Keratinocyte (primary cell): ENCODE results near the gene LY86. TPM values are rescaled to one million over a fixed set of nuclear protein-coding genes. Genes with fewer than 3 reads are reported as not detected.

Experiments
- DNase-seq: peaks from one replicate; pipeline ENCODE4 v3.0.0-alpha.2; 2011; ENCODE audit warnings: low read depth, missing footprints, low spot score
- FAIRE-seq: peaks from 2 replicates; lab custom pipeline; 2011; peaks lifted over from hg19 to GRCh38; lab: Jason Lieb, UNC
- H2AFZ ChIP-seq: 2 replicates; pipeline ENCODE4 v1.6.0; 2012; ENCODE audit warnings: low read length, control low read depth, inconsistent platforms; ENCODE audit not compliant: control insufficient read depth
- H3K27ac ChIP-seq: 2 replicates; pipeline ENCODE4 v1.5.1; 2011; ENCODE audit warnings: low read length; ENCODE audit not compliant: control insufficient read depth, insufficient read depth
- H3K27me3 ChIP-seq: 3 replicates; pipeline ENCODE4 v1.6.0; 2011; ENCODE audit warnings: low read length; ENCODE audit not compliant: control insufficient read depth, insufficient read depth; ENCODE audit errors: extremely low read depth
- H3K36me3 ChIP-seq, 2 experiments: 2 replicates in 1 of 2; 3 replicates in 1 of 2; pipeline ENCODE4 v1.5.1; 2011; ENCODE audit warnings: low read length in 2 of 2, mild to moderate bottlenecking in 1 of 2; ENCODE audit not compliant: control insufficient read depth in 2 of 2, insufficient read depth in 2 of 2; ENCODE audit errors: extremely low read depth in 1 of 2
- H3K4me1 ChIP-seq: 3 replicates; pipeline ENCODE4 v1.5.1; 2011; ENCODE audit warnings: low read length; ENCODE audit not compliant: control insufficient read depth, insufficient read depth; ENCODE audit errors: extremely low read depth
- H3K4me2 ChIP-seq: 3 replicates; pipeline ENCODE4 v1.6.0; 2011; ENCODE audit warnings: low read depth, low read length; ENCODE audit not compliant: control insufficient read depth, insufficient read depth; ENCODE audit errors: extremely low read depth
- H3K4me3 ChIP-seq, 3 experiments: fragments of 200-600 bp in 1 of 3; sonication (generic) in 1 of 3; 2 replicates in 2 of 3; 3 replicates in 1 of 3; pipeline ENCODE4 v1.5.1; 2011 to 2016; ENCODE audit warnings: low read length in 3 of 3, mild to moderate bottlenecking in 3 of 3, control low read depth in 2 of 3, inconsistent platforms in 1 of 3, low read depth in 1 of 3, mixed read lengths in 1 of 3, mixed run types in 1 of 3, moderate library complexity in 1 of 3; ENCODE audit not compliant: control insufficient read depth in 2 of 3, insufficient read depth in 2 of 3; ENCODE audit errors: extremely low read depth in 1 of 3
- H3K79me2 ChIP-seq: 2 replicates; pipeline ENCODE4 v1.6.0; 2012; ENCODE audit warnings: low read length; ENCODE audit not compliant: control insufficient read depth, insufficient read depth
- H3K9ac ChIP-seq: 3 replicates; pipeline ENCODE4 v1.6.0; 2011; ENCODE audit warnings: low read length; ENCODE audit not compliant: control insufficient read depth, insufficient read depth; ENCODE audit errors: extremely low read depth
- H3K9me1 ChIP-seq: 3 replicates; pipeline ENCODE4 v1.6.0; 2011; ENCODE audit warnings: low read length; ENCODE audit not compliant: control insufficient read depth, insufficient read depth; ENCODE audit errors: extremely low read depth
- H3K9me3 ChIP-seq: 2 replicates; pipeline ENCODE4 v1.5.1; 2012; ENCODE audit warnings: low read depth, low read length; ENCODE audit not compliant: control insufficient read depth
- H4K20me1 ChIP-seq: 3 replicates; pipeline ENCODE4 v1.6.0; 2011; ENCODE audit warnings: low read length; ENCODE audit not compliant: control insufficient read depth, insufficient read depth; ENCODE audit errors: extremely low read depth
- EZH2 ChIP-seq: IDR thresholded peaks from one replicate; pipeline ENCODE4 v1.6.1; 2012; ENCODE audit warnings: inconsistent platforms, mild to moderate bottlenecking, low read length, moderate library complexity
- dilution Hi-C: fragments of 300-500 bp; cut with MboI; formaldehyde crosslinking; loops from one replicate; pipeline ENCODE4 v1.7.0; 2020; ENCODE audit warnings: low sequenced_read_pairs; ENCODE audit not compliant: extremely low pct_ligation_motif_present
- polyA plus RNA-seq, 5 experiments: library from polyadenylated mRNA; depleted of rRNA in 3 of 5; stranded (reverse) in 3 of 5; stranded (forward) in 1 of 5; unstranded in 1 of 5; fragments of >200 nt; gene quantifications; 1 replicate in 1 of 5; 2 replicates in 3 of 5; 3 replicates in 1 of 5; pipeline versions ENCODE4 v1.2.1 to v1.2.3, GENCODE V29; 2011 to 2012; ENCODE audit warnings: missing spikeins in 2 of 5, low read depth in 1 of 5, low replicate concordance in 1 of 5
- TF ChIP-seq, protein P1 (sequence below), 3 experiments: IDR thresholded peaks in 1 of 3; conservative IDR thresholded peaks in 1 of 3; optimal IDR thresholded peaks in 1 of 3; 2 replicates in 2 of 3; 3 replicates in 1 of 3; pipeline versions ENCODE3 to v1.5.1; 2011; ENCODE audit warnings: low read length in 3 of 3, mild to moderate bottlenecking in 3 of 3, moderate library complexity in 2 of 3, control low read depth in 1 of 3, inconsistent platforms in 1 of 3; ENCODE audit not compliant: insufficient read depth in 2 of 3; ENCODE audit errors: extremely low read depth in 1 of 3

LY86 gene
- polyA plus RNA-seq, 1 donor (not counting 4 experiments of a cell fraction or from before 2014, with no cell fraction given) = not detected

DNA sequence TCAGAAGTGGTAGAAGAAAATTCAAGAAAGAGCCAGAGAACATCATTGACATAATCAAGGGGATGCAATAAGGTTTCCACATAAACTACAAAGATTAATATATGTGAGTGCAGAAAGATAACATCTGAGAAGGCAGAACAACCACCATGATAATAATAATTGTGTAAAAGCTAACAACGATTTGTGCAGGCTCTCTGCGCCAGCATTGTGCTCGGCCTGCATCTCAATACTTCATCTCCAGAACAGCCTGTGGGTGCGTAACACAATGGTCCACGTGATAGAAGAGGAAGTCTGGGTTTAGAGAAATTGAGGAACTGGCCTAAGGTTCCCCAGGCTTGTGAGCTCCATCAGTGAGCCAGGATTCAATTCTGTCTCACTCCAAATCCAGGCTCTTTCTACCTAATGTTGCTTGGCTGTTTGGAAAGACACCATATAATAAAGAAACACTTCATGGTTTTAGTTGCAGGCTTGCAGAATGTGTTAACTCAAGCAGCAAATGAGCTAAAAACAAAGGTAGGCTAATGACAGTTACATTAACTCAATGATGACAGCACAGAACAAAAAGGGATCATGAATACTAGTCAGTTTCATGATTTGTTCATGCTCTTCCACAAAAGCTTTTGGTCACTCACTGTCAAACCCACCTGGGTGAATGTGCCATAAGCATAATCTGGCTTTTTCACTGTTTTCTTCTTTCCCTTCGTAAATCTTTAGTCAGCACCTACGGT is 71.2 kb downstream of the LY86 start:
- Histone ChIP-seq H2AFZ (no peak overlapping the region), H3K9ac (no peak overlapping the region), H3K9me3 (no peaks in the 10 kb centered on the region), H3K36me3 (no peaks in the 10 kb centered on the region), H3K27me3 (peaks cover 2% of the 10 kb centered on the region), H3K27ac (no peak overlapping the region), H3K4me1 (no peaks in the 10 kb centered on the region), H3K9me1 (no peaks in the 10 kb centered on the region), H3K4me3 (no peak overlapping the region), H4K20me1 (no peaks in the 10 kb centered on the region), H3K79me2 (no peaks in the 10 kb centered on the region), H3K4me2 (no peak overlapping the region)
- TF ChIP-seq, protein P1, sequence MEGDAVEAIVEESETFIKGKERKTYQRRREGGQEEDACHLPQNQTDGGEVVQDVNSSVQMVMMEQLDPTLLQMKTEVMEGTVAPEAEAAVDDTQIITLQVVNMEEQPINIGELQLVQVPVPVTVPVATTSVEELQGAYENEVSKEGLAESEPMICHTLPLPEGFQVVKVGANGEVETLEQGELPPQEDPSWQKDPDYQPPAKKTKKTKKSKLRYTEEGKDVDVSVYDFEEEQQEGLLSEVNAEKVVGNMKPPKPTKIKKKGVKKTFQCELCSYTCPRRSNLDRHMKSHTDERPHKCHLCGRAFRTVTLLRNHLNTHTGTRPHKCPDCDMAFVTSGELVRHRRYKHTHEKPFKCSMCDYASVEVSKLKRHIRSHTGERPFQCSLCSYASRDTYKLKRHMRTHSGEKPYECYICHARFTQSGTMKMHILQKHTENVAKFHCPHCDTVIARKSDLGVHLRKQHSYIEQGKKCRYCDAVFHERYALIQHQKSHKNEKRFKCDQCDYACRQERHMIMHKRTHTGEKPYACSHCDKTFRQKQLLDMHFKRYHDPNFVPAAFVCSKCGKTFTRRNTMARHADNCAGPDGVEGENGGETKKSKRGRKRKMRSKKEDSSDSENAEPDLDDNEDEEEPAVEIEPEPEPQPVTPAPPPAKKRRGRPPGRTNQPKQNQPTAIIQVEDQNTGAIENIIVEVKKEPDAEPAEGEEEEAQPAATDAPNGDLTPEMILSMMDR (optimal IDR thresholded peaks at IDR 0.05 in 1 of 3, IDR thresholded peaks at IDR 0.05 in 1 of 3, conservative IDR thresholded peaks at IDR 0.05 in 1 of 3; ENCODE audit: extremely low read depth in 1 of 3, insufficient read depth in 2 of 3, low read length in 3 of 3) = no peak
- no peak for TF ChIP-seq EZH2
- dilution Hi-C loops = no loop called here
- no peak for DNase-seq
- no peak for FAIRE-seq

DNA sequence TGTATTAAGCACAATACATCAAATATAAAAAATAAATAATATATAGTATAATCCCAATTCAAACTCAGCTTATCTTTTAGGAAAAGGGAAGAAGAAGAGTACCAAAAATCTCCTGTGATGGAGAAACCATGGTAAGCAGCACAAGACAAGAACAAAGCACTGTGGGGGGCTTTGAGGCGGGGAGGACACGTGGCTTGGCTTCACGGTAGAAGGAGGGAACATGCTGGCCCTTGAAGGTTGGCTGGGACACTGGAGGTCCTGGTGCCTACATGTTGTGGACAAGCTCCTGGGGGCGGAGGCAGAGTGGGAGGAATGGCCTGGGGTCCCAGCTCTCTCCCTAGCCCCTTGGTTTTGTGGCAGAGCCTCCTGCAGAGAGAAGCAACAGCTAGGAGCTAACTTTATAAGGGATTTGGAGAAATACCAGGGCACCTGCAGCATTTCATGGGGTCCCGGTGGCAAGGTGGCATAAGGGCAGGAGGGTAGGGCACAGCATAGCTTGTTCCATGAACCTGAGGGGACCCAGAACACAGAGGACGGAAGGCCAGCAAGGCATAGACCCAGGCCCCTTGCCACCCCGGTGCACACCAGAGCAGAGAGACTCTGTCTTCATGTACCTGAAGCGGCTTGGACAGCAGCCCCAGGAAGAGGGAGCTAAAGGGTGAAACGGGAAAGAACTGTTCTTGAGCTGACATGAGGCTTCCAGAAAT is 72.0 kb downstream of the LY86 start:
- dilution Hi-C loops = no loop called here
- no peaks in the 10 kb centered on the region for H3K79me2 ChIP-seq
- no peaks in the 10 kb centered on the region for H3K36me3 ChIP-seq
- peaks cover 2% of the 10 kb centered on the region for H3K27me3 ChIP-seq
- no peaks in the 10 kb centered on the region for H3K9me1 ChIP-seq
- H2AFZ ChIP-seq = no peak overlapping the region
- TF ChIP-seq EZH2 = no peak
- TF ChIP-seq, protein P1 (optimal IDR thresholded peaks at IDR 0.05 in 1 of 3, IDR thresholded peaks at IDR 0.05 in 1 of 3, conservative IDR thresholded peaks at IDR 0.05 in 1 of 3; ENCODE audit: extremely low read depth in 1 of 3, insufficient read depth in 2 of 3, low read length in 3 of 3) = no peak
- H3K4me3 ChIP-seq = no peak overlapping the region
- no peaks in the 10 kb centered on the region for H3K9me3 ChIP-seq
- FAIRE-seq (no peak), DNase-seq (no peak)
- H3K4me2 ChIP-seq = no peak overlapping the region
- H3K9ac ChIP-seq = no peak overlapping the region
- H3K4me1 ChIP-seq = no peaks in the 10 kb centered on the region
- no peaks in the 10 kb centered on the region for H4K20me1 ChIP-seq
- H3K27ac ChIP-seq = no peak overlapping the region
